Measurements from ENCODE around the gene STX7.
A peak's percentile ranks its signal among the peaks of the same experiment; 100 is the strongest.
"Not testable (repeated sequence)": the region's sequence is repeated elsewhere in the genome, so short reads cannot be mapped to it uniquely, and the experiment has no call there.

STX7 gene

GRCh38 chr6:132512638-132513632, at the start of gene STX7:
TSS of gene STX7 (minus strand) at chr6:132513116. CDS start at chr6:132503530, 9,586 bp downstream.
- peak; percentile 83 for DNase-seq

- not testable (repeated sequence) for DNase-seq
Measured at GRCh38 chr6:132560087-132560486, 47.2 kb upstream of the STX7 start.

- DNase-seq = no peak
Measured at GRCh38 chr6:132552372-132552771, 39.5 kb upstream of the STX7 start, which contains the start of gene TAAR8. TSS of gene TAAR8 (plus strand) at chr6:132552672. CDS start at chr6:132552693, 21 bp downstream.

- no peak for DNase-seq
Measured at GRCh38 chr6:132551214-132551613, 38.3 kb upstream of the STX7 start.

GRCh38 chr6:132548746-132549463, 36.0 kb upstream of the STX7 start:
- no peak for DNase-seq

GRCh38 chr6:132544826-132545225, 31.9 kb upstream of the STX7 start:
- DNase-seq = no peak

- no peak for DNase-seq
Measured at GRCh38 chr6:132537977-132538376, 25.1 kb upstream of the STX7 start, which contains the start of gene TAAR9. TSS of gene TAAR9 (plus strand) at chr6:132538277. CDS start at chr6:132538290, 13 bp downstream.

- no peak for DNase-seq
Measured at GRCh38 chr6:132537145-132537544, 24.2 kb upstream of the STX7 start.

GRCh38 chr6:132534546-132534945, 21.6 kb upstream of the STX7 start:
- not testable (repeated sequence) for DNase-seq

GRCh38 chr6:132530293-132530974, 17.5 kb upstream of the STX7 start:
- peak; percentile 32 for DNase-seq

- DNase-seq = no peak
Measured at GRCh38 chr6:132527791-132528190, 14.9 kb upstream of the STX7 start.

GRCh38 chr6:132526461-132526860, 13.5 kb upstream of the STX7 start:
- DNase-seq = no peak

- DNase-seq = no peak
Measured at GRCh38 chr6:132525866-132526265, 12.9 kb upstream of the STX7 start.

- DNase-seq = no peak
Measured at GRCh38 chr6:132524646-132525045, 11.7 kb upstream of the STX7 start.

GRCh38 chr6:132520953-132521352, 8.0 kb upstream of the STX7 start:
- no peak for DNase-seq

GRCh38 chr6:132515386-132515785, 2.5 kb upstream of the STX7 start:
- no peak for DNase-seq

- no peak for DNase-seq
Measured at GRCh38 chr6:132513831-132514545, 1.1 kb upstream of the STX7 start.

GRCh38 chr6:132512342-132512637, 626 bp downstream of the STX7 start:
- no peak for DNase-seq

GRCh38 chr6:132511831-132512220, 1.1 kb downstream of the STX7 start:
- DNase-seq = no peak

GRCh38 chr6:132511210-132511830, 1.6 kb downstream of the STX7 start:
- no peak for DNase-seq

- DNase-seq = no peak
Measured at GRCh38 chr6:132506869-132507808, 5.8 kb downstream of the STX7 start.

All from NCI-H526 treated with DMSO at 0.1 percent for 48 hours (cell line).